Ascending aorta (tissue), 2 donors: ENCODE results near the gene GATAD2A. TPM values are rescaled to one million over a fixed set of nuclear protein-coding genes. Genes with fewer than 3 reads are reported as not detected.

ENCODE experiments used
- DNase-seq, 2 donors: peaks; one replicate each; pipeline ENCODE4 v3.0.0-alpha.2; 2019; ENCODE audit warnings: low spot score in 2 of 2
- H3K27ac ChIP-seq, 2 donors: fragments of 200-600 bp; sonication (generic); one replicate each; pipeline ENCODE4 v1.5.1; 2016 to 2017; ENCODE audit warnings: mild to moderate bottlenecking in 1 of 2
- H3K27me3 ChIP-seq: fragments of 200-600 bp; sonication (generic); one replicate; pipeline ENCODE4 v1.5.1; 2017
- H3K36me3 ChIP-seq, 2 donors: fragments of 200-600 bp; sonication (generic); one replicate each; pipeline ENCODE4 v1.5.1; 2016
- H3K4me1 ChIP-seq, 2 donors: fragments of 200-600 bp; sonication (generic); one replicate each; pipeline ENCODE4 v1.5.1; 2016 to 2017; ENCODE audit warnings: mild to moderate bottlenecking in 1 of 2
- H3K4me3 ChIP-seq, 2 donors: fragments of 200-600 bp; sonication (generic); one replicate each; pipeline ENCODE4 v1.5.1; 2016 to 2017; ENCODE audit warnings: mild to moderate bottlenecking in 1 of 2
- H3K9me3 ChIP-seq, 2 donors: fragments of 200-600 bp; sonication (generic); one replicate each; pipeline ENCODE4 v1.5.1; 2016
- intact Hi-C: fragments of 100-400 bp; cut with DNase I; formaldehyde crosslinking; loops from one replicate; pipeline ENCODE4 v1.15.1; 2023
- total RNA-seq: library from RNA; depleted of rRNA; stranded (reverse); fragments of >200 nt; gene quantifications from one replicate; pipeline ENCODE4 v1.1.0, GENCODE V29; 2016
- TF ChIP-seq, protein P1 (sequence below), 3 experiments: fragments of 200-600 bp in 2 of 3; fragments of 450-650 bp in 1 of 3; sonication (generic) in 2 of 3; IDR thresholded peaks; one replicate each; pipeline ENCODE4 v1.5.1; 2016 to 2019; ENCODE audit warnings: antibody characterized with exemption in 3 of 3, mild to moderate bottlenecking in 1 of 3, moderate library complexity in 1 of 3

The GATAD2A gene
- total RNA-seq, 1 donor from 2014 or later = 63.3 TPM

DNA sequence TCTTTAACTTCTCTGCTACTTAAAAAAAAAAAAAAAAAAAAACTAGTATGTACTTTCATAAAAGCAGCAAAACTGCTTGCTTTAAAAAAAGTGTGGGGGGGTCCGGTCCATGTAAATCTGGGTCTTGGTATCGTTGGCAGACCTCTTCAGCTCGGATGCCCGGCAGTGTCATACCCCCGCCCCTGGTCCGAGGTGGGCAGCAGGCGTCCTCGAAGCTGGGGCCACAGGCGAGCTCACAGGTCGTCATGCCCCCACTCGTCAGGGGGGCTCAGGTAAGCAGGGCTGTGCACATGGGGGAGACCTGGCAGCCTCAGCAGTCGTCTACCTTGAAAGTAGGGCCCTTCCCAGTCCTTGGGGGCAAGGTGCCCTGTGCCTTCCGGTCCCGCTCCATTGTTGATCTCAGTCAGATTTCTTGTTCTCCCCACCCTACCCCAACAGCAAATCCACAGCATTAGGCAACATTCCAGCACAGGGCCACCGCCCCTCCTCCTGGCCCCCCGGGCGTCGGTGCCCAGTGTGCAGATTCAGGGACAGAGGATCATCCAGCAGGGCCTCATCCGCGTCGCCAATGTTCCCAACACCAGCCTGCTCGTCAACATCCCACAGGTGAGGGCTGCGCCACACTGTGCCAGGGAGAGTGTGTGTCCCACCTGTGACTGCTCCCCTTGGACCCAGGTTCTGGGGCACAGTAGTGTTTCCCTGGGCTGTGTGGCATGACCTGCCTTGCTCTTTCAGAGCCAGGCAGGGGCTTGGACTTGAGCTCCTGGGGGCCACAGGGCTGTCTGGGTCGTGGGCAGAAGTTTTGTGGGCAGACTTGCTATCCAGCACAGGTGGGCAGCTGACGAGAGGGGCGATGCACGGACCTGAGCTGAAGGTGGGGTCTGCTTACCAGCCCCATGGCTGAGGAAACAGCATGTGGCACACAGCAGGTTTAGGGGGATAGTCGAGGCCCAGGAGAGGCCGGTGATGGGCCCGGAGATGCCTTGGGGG lies 90.4 kb downstream of the GATAD2A start:
- peaks cover 75 to 79% of the 10 kb centered on the region in 2 donors for H3K36me3 ChIP-seq

DNA sequence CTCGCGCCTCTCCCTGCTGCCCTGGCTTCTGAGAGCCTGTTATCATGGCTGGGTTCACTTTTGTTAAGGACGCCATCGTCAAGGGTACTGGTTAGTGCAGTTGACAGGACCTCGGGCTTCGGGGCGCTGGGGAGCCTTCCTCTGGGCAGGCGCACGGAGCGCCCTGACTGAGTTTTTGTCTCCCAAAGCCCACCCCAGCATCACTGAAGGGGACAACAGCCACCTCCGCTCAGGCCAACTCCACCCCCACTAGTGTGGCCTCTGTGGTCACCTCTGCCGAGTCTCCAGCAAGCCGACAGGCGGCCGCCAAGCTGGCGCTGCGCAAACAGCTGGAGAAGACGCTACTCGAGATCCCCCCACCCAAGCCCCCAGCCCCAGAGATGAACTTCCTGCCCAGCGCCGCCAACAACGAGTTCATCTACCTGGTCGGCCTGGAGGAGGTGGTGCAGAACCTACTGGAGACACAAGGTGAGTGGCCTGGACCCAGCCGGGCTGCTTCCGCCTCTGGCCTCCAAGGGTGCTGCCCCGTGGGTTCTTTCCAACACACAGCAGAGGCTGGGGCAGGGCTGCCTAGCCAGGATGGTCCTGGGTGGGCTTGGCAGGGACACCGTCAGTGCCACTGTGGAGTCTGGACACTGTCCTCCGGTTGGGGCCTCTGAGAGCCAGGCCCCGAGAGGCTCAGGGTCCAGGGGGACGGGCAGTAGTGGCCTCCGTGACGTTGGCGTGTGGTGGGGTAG lies 92.9 kb downstream of the GATAD2A start:
- no peak overlapping the region for H3K27ac ChIP-seq
- no peak overlapping the region for H3K4me3 ChIP-seq
- intact Hi-C loops = no loop called here
- H3K27me3 ChIP-seq = no peaks in the 10 kb centered on the region
- TF ChIP-seq, protein P1, sequence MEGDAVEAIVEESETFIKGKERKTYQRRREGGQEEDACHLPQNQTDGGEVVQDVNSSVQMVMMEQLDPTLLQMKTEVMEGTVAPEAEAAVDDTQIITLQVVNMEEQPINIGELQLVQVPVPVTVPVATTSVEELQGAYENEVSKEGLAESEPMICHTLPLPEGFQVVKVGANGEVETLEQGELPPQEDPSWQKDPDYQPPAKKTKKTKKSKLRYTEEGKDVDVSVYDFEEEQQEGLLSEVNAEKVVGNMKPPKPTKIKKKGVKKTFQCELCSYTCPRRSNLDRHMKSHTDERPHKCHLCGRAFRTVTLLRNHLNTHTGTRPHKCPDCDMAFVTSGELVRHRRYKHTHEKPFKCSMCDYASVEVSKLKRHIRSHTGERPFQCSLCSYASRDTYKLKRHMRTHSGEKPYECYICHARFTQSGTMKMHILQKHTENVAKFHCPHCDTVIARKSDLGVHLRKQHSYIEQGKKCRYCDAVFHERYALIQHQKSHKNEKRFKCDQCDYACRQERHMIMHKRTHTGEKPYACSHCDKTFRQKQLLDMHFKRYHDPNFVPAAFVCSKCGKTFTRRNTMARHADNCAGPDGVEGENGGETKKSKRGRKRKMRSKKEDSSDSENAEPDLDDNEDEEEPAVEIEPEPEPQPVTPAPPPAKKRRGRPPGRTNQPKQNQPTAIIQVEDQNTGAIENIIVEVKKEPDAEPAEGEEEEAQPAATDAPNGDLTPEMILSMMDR (IDR thresholded peaks at IDR 0.05) = no peak
- H3K36me3 ChIP-seq = peaks cover 86 to 92% of the 10 kb centered on the region in 2 donors
- no peaks in the 10 kb centered on the region for H3K9me3 ChIP-seq
- DNase-seq = no peak
- H3K4me1 ChIP-seq = no peaks in the 10 kb centered on the region

More for the DNA sequence above, 90.4 kb downstream of the GATAD2A start:
- H3K27ac ChIP-seq = no peak overlapping the region
- TF ChIP-seq, protein P1 (IDR thresholded peaks at IDR 0.05) = no peak
- H3K9me3 ChIP-seq = no peaks in the 10 kb centered on the region
- H3K4me1 ChIP-seq = no peaks in the 10 kb centered on the region
- H3K4me3 ChIP-seq = no peak overlapping the region
- no peak for DNase-seq
- no peaks in the 10 kb centered on the region for H3K27me3 ChIP-seq
- intact Hi-C loops = no loop called here

DNA sequence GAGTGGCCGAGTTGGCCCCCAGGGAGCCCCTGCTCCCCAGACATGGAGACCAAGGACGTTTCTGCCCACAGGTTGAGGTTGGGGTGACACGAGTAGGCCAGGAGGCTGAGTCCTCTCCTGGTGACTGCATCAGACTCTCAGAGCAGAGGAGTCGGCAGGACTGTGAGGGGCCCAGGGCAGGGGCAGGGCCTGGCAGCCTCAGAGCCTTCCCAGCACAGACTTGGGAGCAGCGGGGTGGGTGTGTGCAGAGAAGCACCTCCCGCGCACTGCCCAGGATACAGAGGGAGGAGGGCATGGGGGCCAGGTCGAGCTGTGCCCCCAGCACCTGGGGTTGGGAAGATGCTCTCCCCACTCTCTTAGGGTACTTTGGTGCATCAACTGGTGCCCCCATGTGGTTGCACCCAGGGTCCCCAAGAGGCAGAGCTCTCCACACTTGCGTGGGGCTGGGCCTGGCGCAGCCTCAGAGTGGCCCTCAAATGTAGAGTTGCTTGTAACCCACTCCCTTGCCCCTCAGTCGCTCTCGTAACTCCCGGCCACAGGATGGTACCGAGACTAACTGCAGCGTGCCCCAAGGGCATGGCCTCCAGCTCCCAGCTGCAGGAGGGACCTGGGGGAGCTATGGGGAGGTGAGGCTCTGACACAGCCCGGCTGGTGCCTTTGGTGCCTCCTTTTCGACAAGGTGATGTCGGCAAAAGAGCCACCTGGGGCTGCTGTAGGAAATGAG lies 94.0 kb downstream of the GATAD2A start:
- H3K36me3 ChIP-seq = peaks cover 82 to 92% of the 10 kb centered on the region in 2 donors
- intact Hi-C loops = no loop called here
- TF ChIP-seq, protein P1 (IDR thresholded peaks at IDR 0.05) = no peak

DNA sequence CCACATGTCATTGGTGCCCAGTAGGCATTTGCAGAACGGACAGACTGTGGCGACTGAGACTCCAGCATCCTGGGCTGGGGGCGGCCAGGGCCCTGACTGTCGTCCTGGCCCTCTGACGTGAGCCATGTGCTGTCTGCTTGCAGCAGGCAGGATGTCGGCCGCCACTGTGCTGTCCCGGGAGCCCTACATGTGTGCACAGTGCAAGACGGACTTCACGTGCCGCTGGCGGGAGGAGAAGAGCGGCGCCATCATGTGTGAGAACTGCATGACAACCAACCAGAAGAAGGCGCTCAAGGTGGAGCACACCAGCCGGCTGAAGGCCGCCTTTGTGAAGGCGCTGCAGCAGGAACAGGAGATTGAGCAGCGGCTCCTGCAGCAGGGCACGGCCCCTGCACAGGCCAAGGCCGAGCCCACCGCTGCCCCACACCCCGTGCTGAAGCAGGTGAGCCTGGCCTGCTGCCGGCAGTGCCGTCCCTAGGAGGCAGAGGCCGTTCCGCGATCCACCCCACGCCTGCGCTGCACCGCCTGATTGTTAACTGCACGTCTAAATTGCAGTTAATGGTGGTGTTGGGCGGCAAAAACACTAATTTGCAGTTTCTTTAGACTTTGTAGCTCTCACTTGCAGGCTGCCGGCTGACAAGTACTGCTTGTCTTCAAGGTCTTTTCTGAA lies 95.6 kb downstream of the GATAD2A start:
- no peak overlapping the region for H3K27ac ChIP-seq
- intact Hi-C loops = no loop called here
- TF ChIP-seq, protein P1 (IDR thresholded peaks at IDR 0.05) = no peak
- H3K4me3 ChIP-seq = no peak overlapping the region
- H3K4me1 ChIP-seq = peaks cover 0 to 2% of the 10 kb centered on the region in 2 donors
- no peak for DNase-seq
- no peaks in the 10 kb centered on the region for H3K9me3 ChIP-seq
- no peaks in the 10 kb centered on the region for H3K27me3 ChIP-seq
- H3K36me3 ChIP-seq = peaks cover 84 to 99% of the 10 kb centered on the region in 2 donors

More for the DNA sequence above, 94.0 kb downstream of the GATAD2A start:
- no peaks in the 10 kb centered on the region for H3K27me3 ChIP-seq
- H3K27ac ChIP-seq = no peak overlapping the region
- no peak overlapping the region for H3K4me3 ChIP-seq
- DNase-seq = no peak
- H3K9me3 ChIP-seq = no peaks in the 10 kb centered on the region
- H3K4me1 ChIP-seq = no peaks in the 10 kb centered on the region

DNA sequence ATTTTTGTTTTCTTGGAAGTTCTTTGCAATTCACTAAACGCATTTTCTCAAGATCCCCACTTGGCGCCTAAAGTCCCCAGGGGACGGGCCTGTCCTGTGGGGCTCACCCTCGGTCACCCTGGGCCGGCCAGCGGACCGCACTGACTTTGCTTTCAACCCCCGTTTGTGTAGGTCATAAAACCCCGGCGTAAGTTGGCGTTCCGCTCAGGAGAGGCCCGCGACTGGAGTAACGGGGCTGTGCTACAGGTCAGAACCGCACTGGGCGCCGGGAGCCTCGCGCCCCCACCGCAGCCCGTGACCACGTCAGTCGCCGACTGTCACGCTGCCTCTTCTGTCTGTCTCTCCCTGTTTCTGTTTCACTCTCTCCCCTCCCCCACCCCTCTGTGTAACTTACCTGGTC lies 96.3 kb downstream of the GATAD2A start:
- TF ChIP-seq, protein P1 (IDR thresholded peaks at IDR 0.05) = no peak
- no peak for DNase-seq
- Histone ChIP-seq H3K9me3 (no peaks in the 10 kb centered on the region), H3K4me1 (peaks cover 0 to 4% of the 10 kb centered on the region in 2 donors), H3K36me3 (peaks cover 77 to 95% of the 10 kb centered on the region in 2 donors), H3K27me3 (no peaks in the 10 kb centered on the region), H3K27ac (no peak overlapping the region), H3K4me3 (no peak overlapping the region)
- intact Hi-C loops = no loop called here
